HUDEP-2 (cell line): ENCODE measurements around the gene TESK2.
"Not testable (repeated sequence)": the region's sequence is repeated elsewhere in the genome, so short reads cannot be mapped to it uniquely, and the experiment has no call there.

Experiments
- DNase-seq, 76 experiments: peaks; one replicate each; lab custom pipeline; 2025; ENCODE audit not compliant: unreplicated experiment in 76 of 76; lab: John Stamatoyannopoulos, UW

TESK2 gene

GRCh38 chr1:45510972-45511527 lies 20.1 kb upstream of the TESK2 start:
- DNase-seq: no peak

GRCh38 chr1:45510036-45510971 lies 19.3 kb upstream of the TESK2 start:
- DNase-seq: no peak

GRCh38 chr1:45508295-45509151 lies 17.6 kb upstream of the TESK2 start:
- DNase-seq: no peak

GRCh38 chr1:45507893-45508292 lies 16.9 kb upstream of the TESK2 start:
- DNase-seq: no peak

GRCh38 chr1:45507195-45507594 lies 16.2 kb upstream of the TESK2 start:
- DNase-seq: no peak

- no peak for DNase-seq
These were observed 12.7 kb upstream of the TESK2 start for GRCh38 chr1:45503462-45504360.

GRCh38 chr1:45501505-45501859 lies 10.5 kb upstream of the TESK2 start:
- DNase-seq: no peak

GRCh38 chr1:45499415-45499769 lies 8.4 kb upstream of the TESK2 start:
- peak in 1 of 76 experiments; percentile 47 for DNase-seq

- no peak for DNase-seq
These were observed 7.3 kb upstream of the TESK2 start for GRCh38 chr1:45498279-45498678.

GRCh38 chr1:45493116-45493697 lies 2.2 kb upstream of the TESK2 start:
- DNase-seq: peak in 51 of 76 experiments; percentile 3 to 66 (median 32)

- no peak for DNase-seq
These were observed 1.7 kb upstream of the TESK2 start for GRCh38 chr1:45492691-45493090.

- no peak for DNase-seq
These were observed 711 bp upstream of the TESK2 start for GRCh38 chr1:45491487-45492260.

- DNase-seq: peak in 2 of 76 experiments; percentile 20 to 33
These were observed 790 bp downstream of the TESK2 start for GRCh38 chr1:45490121-45490625.

GRCh38 chr1:45489379-45489778 lies 1.6 kb downstream of the TESK2 start:
- not testable (repeated sequence) for DNase-seq

- DNase-seq: no peak
These were observed 2.1 kb downstream of the TESK2 start for GRCh38 chr1:45488666-45489377.

- DNase-seq: no peak
These were observed 5.0 kb downstream of the TESK2 start for GRCh38 chr1:45485949-45486348.

GRCh38 chr1:45479039-45479748 lies 11.8 kb downstream of the TESK2 start:
- DNase-seq: no peak
